Skeletal muscle satellite cell (primary cell): Measurements from ENCODE around the gene GSDME.
"Not testable (repeated sequence)": the region's sequence is repeated elsewhere in the genome, so short reads cannot be mapped to it uniquely, and the experiment has no call there.

Source experiments
- H3K27me3 ChIP-seq: 2 replicates; pipeline ENCODE4 v1.7.0; 2013; ENCODE audit warnings: low read length; ENCODE audit not compliant: control insufficient read depth, insufficient read depth
- H3K36me3 ChIP-seq: 2 replicates; pipeline ENCODE4 v1.7.0; 2013; ENCODE audit warnings: mild to moderate bottlenecking, control low read depth, low read length; ENCODE audit not compliant: insufficient read depth
- H3K4me1 ChIP-seq: 2 replicates; pipeline ENCODE4 v1.7.0; 2013; ENCODE audit warnings: low read length; ENCODE audit not compliant: control insufficient read depth, insufficient read depth
- H3K4me2 ChIP-seq: 2 replicates; pipeline ENCODE4 v1.7.0; 2013; ENCODE audit warnings: mild to moderate bottlenecking, low read length
- H3K4me3 ChIP-seq: 2 replicates; pipeline ENCODE4 v1.7.0; 2013; ENCODE audit warnings: low read length
- H3K9ac ChIP-seq: 2 replicates; pipeline ENCODE4 v1.7.0; 2013; ENCODE audit warnings: mild to moderate bottlenecking, low read depth, low read length, moderate library complexity
- H3K9me3 ChIP-seq: replicated peaks from 2 replicates; pipeline ENCODE4 v1.7.0; 2013; ENCODE audit warnings: mild to moderate bottlenecking, control low read depth, low read length

Gene GSDME

DNA sequence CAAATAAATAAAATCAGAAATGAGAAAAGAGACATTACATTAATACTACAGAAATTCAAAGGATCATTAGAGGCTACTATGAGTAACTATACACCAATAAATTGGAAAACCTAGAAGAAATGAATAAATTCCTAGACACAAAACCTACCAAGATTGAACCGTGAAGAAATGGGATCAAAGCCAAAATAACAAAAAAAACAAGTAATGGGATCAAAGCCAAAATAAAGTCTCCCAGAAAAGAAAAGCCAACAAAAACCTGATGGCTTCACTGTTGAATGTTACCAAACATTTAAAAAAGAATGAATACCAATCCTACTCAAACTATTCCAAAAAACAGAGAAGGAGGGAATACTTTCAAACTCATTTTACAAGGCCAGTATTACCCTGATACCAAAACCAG is 20.0 kb downstream of the GSDME start:
- Histone ChIP-seq H3K27me3 (no peaks in the 10 kb centered on the region), H3K9me3 (no peaks in the 10 kb centered on the region), H3K36me3 (no peaks in the 10 kb centered on the region), H3K9ac (no peak overlapping the region), H3K4me1 (peaks cover 15% of the 10 kb centered on the region), H3K4me2 (no peak overlapping the region), H3K4me3 (no peak overlapping the region)

DNA sequence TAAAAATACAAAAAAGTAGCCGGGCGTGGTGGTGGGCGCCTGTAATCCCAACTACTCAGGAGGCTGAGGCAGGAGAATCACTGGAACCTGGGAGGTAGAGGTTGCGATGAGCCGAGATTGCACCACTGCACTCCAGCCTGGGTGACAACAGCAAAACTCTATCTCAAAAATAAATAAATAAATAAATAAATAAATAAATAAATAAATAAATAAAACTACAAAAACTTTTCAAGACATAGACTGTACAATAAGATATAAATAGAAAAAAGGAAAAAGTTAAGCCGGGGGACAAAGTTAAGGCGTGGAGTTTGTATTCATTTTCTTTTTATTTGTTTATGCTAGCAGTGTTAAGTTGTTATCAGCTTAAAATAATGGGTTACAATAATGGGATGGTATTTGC is 21.7 kb downstream of the GSDME start:
- H3K4me3 ChIP-seq, H3K36me3 ChIP-seq, H3K9me3 ChIP-seq, H3K4me2 ChIP-seq, H3K27me3 ChIP-seq, H3K4me1 ChIP-seq, H3K9ac ChIP-seq: not testable (repeated sequence)

DNA sequence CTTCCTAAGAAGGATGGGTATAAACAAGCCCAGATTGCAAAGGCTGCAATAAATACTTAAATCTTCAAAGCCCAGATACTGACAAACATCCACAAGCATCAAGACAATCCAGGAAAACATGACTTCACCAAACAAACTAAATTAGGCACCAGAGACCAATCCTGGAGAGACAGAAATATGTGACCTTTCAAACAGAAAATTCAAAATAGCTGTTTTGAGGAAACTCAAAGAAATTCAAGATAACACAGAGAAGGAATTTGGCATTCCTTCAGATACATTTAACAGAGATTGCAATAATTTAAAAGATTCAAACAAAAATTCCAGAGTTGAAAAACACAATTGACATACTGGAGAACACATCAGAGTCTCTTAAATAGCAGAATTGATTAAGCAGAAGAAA is 23.0 kb downstream of the GSDME start:
- no peaks in the 10 kb centered on the region for H3K27me3 ChIP-seq
- no peak overlapping the region for H3K4me3 ChIP-seq
- no peaks in the 10 kb centered on the region for H3K36me3 ChIP-seq
- H3K4me2 ChIP-seq, result no peak overlapping the region
- no peaks in the 10 kb centered on the region for H3K9me3 ChIP-seq
- H3K4me1 ChIP-seq, result peaks cover 5% of the 10 kb centered on the region
- H3K9ac ChIP-seq, result no peak overlapping the region

DNA sequence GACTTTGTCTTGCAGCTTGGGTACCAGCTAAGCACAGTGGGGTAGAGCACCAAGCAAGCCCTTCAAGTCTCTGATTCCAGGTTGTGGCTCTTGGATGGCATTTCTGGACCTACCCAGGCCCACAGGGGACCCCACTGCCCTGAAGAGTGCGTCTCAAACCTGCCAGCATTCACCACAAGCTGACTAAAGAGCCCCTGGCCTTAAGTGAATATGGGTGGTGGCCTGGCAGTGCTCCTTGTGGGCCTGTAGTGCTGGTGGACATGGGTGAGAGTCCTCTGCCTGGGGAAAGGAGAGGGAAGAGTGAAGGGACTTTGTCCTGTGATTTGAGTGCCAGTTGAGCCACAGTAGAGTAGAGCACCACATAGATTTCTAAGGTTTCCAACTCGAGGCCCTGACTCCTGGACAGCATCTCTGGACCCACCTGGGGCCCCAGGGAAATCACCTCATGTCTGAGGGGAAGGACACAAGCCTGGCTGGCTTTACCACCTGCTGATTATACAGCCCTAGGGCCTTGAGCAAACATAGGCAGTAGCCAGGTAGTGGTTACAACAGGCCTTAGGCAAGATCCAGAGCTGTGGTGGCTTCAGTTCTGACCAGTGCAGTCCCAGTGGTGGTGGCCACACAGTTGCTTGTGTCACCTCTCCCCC is 23.7 kb downstream of the GSDME start:
- H3K36me3 ChIP-seq, result no peaks in the 10 kb centered on the region
- H3K4me1 ChIP-seq, result peaks cover 7% of the 10 kb centered on the region
- H3K4me3 ChIP-seq, result no peak overlapping the region
- H3K27me3 ChIP-seq, result no peaks in the 10 kb centered on the region
- H3K9ac ChIP-seq, result no peak overlapping the region
- H3K4me2 ChIP-seq, result no peak overlapping the region
- H3K9me3 ChIP-seq, result no peaks in the 10 kb centered on the region

DNA sequence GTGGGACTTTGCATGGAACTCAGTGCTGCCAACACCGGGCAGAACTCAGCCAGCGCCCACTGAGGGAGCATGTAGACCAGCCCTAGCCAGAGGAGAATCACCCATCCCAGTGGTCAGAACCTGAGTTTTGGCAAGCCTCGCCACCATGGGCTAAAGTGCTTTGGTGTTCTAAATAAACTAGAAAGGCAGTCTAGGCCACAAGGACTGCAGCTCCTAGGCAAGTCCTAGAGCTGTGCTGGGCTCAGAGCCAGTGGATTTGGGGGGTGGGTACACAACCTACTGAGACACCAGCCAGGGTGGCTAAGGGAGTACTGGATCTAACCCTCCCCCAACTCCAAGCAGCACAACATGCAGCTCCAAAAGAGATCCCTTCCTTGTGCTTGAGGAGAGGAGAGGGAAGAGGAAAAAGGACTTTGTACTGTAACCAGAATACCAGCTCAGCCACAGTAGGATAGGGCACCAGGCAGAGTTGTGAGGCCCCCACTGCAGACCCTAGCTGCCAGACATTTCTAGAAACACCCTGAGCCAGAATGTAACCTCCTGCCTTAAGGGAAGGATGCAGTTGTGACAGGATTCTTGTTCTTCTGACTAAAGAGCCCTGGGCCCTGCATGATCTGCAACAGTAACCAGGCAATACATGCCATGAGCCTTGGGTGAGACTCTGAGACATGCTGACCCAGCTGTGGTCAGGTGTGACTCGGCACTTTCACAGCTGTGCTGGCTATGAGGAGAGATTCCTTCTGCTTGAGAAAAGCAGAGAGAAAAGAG is 24.4 kb downstream of the GSDME start:
- Histone ChIP-seq H3K36me3 (no peaks in the 10 kb centered on the region), H3K27me3 (no peaks in the 10 kb centered on the region), H3K9ac (no peak overlapping the region), H3K4me1 (peaks cover 9% of the 10 kb centered on the region), H3K4me3 (no peak overlapping the region), H3K9me3 (no peaks in the 10 kb centered on the region), H3K4me2 (no peak overlapping the region)

DNA sequence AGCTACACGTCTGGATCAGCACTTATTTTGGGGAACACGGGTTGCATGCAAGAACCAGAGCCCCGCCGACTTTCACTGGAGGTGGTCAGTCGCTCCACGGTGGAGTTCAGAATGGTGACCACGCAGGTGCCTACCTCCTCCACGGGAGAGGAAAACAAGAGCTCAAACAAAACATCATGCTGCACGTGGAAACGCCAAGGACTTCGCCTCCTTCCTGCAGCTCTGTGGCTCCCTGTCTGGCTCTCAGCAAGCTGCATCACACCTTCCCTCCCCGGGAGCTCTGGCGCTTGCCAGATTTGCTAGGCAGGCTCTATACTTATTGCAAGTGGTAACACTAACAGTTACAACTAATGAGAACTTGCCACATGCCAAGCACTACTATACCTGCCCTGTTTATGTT is 26.0 kb downstream of the GSDME start:
- H3K4me1 ChIP-seq, result peaks cover 9% of the 10 kb centered on the region
- no peak overlapping the region for H3K4me3 ChIP-seq
- H3K9me3 ChIP-seq, result no peaks in the 10 kb centered on the region
- H3K27me3 ChIP-seq, result no peaks in the 10 kb centered on the region
- no peaks in the 10 kb centered on the region for H3K36me3 ChIP-seq
- no peak overlapping the region for H3K9ac ChIP-seq
- H3K4me2 ChIP-seq, result no peak overlapping the region

DNA sequence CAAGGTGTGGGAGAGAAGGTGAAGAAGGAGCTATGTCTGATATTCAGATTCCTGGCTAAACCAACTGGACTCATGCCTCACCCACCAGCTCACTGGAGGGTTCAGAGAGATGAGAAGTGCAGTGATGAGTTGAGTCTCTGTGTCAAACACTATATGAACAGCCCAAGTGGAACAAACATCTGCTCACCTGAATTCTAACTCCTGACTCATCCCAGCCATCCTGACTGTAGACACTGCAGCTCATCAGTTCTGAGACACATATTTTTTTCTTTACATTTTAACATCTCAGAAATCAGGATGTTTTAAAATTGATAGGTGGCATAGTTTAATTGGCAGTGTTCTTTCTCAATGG is 27.3 kb downstream of the GSDME start:
- no peaks in the 10 kb centered on the region for H3K27me3 ChIP-seq
- H3K9ac ChIP-seq, result no peak overlapping the region
- peaks cover 9% of the 10 kb centered on the region for H3K4me1 ChIP-seq
- H3K4me2 ChIP-seq, result no peak overlapping the region
- no peaks in the 10 kb centered on the region for H3K9me3 ChIP-seq
- H3K4me3 ChIP-seq, result no peak overlapping the region
- H3K36me3 ChIP-seq, result no peaks in the 10 kb centered on the region

DNA sequence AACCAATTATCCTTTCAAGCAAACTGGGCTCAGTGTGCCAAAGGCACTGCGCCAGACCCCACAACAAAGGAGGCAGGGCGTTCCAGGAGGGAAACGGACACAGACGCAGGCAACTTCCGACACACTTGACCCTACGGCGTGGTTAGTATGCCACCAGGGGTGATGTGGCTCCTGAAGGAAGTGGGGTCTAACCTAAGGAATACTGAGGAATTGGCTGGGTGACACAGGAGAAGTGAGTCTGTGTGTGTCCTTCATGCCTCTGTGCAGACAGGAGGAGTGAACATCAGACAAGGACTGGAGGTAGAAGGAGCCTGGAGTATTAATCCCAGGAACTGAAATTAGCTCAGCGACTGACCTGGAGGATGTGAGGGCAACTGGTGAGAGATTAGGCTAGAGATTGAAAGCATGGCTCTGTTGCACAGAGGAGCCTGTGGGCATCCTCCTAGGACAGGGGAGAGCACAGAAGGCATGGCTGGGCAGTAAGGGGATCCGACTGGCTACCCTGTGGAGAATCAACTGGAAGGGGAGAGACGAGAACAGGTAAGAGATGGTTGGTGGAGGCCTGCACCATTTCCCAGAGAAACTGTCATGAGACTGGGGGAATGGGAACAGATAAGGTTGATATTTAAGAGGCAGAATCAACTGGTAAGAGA is 27.8 kb downstream of the GSDME start:
- Histone ChIP-seq H3K9me3 (no peaks in the 10 kb centered on the region), H3K27me3 (no peaks in the 10 kb centered on the region), H3K4me2 (no peak overlapping the region), H3K4me1 (peaks cover 9% of the 10 kb centered on the region), H3K36me3 (no peaks in the 10 kb centered on the region), H3K4me3 (no peak overlapping the region), H3K9ac (no peak overlapping the region)

DNA sequence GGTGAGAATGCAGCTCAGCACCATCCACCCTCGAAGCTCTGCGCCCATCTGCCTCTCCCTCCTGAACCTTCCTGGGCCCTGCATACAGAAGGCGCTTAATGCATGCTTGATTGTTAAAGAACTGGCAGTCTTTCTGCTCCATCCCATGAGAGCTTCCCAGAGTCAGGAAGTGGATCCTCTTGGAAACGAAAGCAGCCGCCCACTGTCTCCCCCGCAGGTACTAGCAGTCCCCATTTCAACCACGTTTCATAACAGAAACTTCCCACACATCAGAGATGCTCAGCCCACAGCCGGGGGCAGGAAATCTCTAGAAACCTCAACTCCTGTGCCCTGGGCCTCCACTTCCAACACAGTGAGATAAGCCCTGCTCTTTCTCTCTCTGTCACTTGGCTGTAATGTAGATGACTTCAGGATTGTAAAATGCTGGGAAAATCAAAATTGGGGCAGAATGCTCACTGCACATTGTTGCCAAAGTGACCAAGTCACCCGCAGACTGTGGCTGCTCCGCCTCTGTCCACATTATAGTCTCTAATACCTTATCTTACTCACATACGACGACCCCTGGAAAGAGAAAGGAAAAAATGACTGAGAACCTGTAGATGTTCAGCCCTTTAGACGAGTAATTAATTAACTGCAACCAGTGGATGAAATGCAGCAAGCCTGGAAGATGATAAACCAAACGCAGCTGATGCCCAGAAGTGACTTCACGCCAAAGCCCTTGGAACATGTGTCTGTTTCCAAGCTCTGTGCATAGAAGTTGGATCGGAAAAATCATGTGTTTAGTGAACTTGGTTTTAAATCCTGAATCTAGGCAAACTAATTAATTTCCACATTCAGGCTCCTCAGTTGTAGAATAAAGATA is 28.5 kb downstream of the GSDME start:
- Histone ChIP-seq H3K4me1 (peaks cover 9% of the 10 kb centered on the region), H3K27me3 (no peaks in the 10 kb centered on the region), H3K36me3 (no peaks in the 10 kb centered on the region), H3K4me3 (no peak overlapping the region), H3K9me3 (no peaks in the 10 kb centered on the region), H3K9ac (no peak overlapping the region), H3K4me2 (peak overlapping the region; percentile 20)

DNA sequence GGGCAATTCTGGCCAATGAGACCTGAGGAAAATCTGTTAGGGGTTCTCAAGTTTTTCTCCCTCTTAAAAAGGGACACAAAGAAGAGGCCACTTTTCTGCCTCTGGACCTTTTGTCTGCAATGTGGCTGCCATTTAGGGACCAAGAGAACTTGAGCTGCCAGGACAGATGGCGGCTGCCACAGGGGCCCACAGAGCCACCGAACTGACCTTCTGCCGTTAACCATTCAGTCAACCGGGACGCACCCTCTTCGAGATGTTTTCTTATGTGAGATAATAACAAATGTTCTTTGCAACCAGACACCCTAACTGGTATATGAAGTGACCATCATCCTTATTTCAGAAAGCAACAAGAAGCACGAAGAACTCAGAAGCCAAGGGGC is 29.2 kb downstream of the GSDME start:
- no peak overlapping the region for H3K9ac ChIP-seq
- H3K9me3 ChIP-seq, result no peaks in the 10 kb centered on the region
- no peaks in the 10 kb centered on the region for H3K36me3 ChIP-seq
- H3K4me2 ChIP-seq, result no peak overlapping the region
- H3K4me3 ChIP-seq, result no peak overlapping the region
- peaks cover 9% of the 10 kb centered on the region for H3K4me1 ChIP-seq
- no peaks in the 10 kb centered on the region for H3K27me3 ChIP-seq
